HepG2 (cell line): Measurements from ENCODE around the gene RERE. TPM values are rescaled to one million over a fixed set of nuclear protein-coding genes. Genes with fewer than 3 reads are reported as not detected.
A peak's percentile ranks its signal among the peaks of the same experiment; 100 is the strongest.

Source experiments
- ATAC-seq: fragments of 200-7000 bp; cut with Tn5 transposase; 3 replicates; pipeline ENCODE4 v1.9.1; 2020; ENCODE audit warnings: mild to moderate bottlenecking, moderate library complexity
- BruUV-seq: library from RNA; stranded (reverse); fragments of 400-500 nt; replicated peaks from 2 replicates; lab custom pipeline; 2021; lab: Mats Ljungman, UMichigan
- CTCF ChIA-PET: fragments of 300-600 bp; formaldehyde crosslinking; extraction: SDS; loops from one replicate; lab custom pipeline; 2021; ENCODE audit warnings: low total read pairs, inconsistent platforms, low intra/inter-chr PET ratio; lab: Yijun Ruan, JAX
- POLR2A ChIA-PET: fragments of 350-600 bp; sonication (Branson Sonifier 250); formaldehyde crosslinking; loops from one replicate; lab custom pipeline; 2020; ENCODE audit warnings: antibody characterized with exemption, inconsistent platforms; lab: Yijun Ruan, JAX
- DNase-seq: peaks from one replicate; pipeline ENCODE4 v3.0.0-alpha.2; 2015; ENCODE audit warnings: low spot score
- FAIRE-seq: peaks from 3 replicates; lab custom pipeline; 2011; peaks lifted over from hg19 to GRCh38; lab: Jason Lieb, UNC
- H2AFZ ChIP-seq: one replicate; pipeline ENCODE4 v1.6.1; 2011; ENCODE audit warnings: low read length, inconsistent platforms
- H3K27ac ChIP-seq: fragments of 300-600 bp; 3 replicates; pipeline ENCODE4 v1.8.0; 2011; ENCODE audit warnings: mixed run types, mild to moderate bottlenecking, mixed read lengths, low read length, inconsistent platforms; ENCODE audit not compliant: insufficient read depth; ENCODE audit errors: extremely low read length
- H3K27me3 ChIP-seq, 2 experiments: fragments of 200-600 bp in 1 of 2; 2 replicates in 1 of 2; 3 replicates in 1 of 2; pipeline versions ENCODE4 v1.6.0 to v1.8.0; 2011; ENCODE audit warnings: low read length in 2 of 2, mild to moderate bottlenecking in 2 of 2, moderate library complexity in 2 of 2, inconsistent platforms in 1 of 2; ENCODE audit not compliant: insufficient read depth in 2 of 2, control insufficient read depth in 1 of 2
- H3K36me3 ChIP-seq, 2 experiments: fragments of 200-600 bp in 1 of 2; replicated peaks in 1 of 2; 2 replicates in 1 of 2; 3 replicates in 1 of 2; pipeline versions ENCODE4 v1.5.1 to v1.8.0; 2011; ENCODE audit warnings: low read length in 2 of 2, inconsistent platforms in 1 of 2; ENCODE audit not compliant: insufficient read depth in 2 of 2, control insufficient read depth in 1 of 2
- H3K4me1 ChIP-seq: 2 replicates; pipeline ENCODE4 v1.5.1; 2012; ENCODE audit warnings: low read length, inconsistent platforms; ENCODE audit not compliant: insufficient read depth
- H3K4me2 ChIP-seq: 2 replicates; pipeline ENCODE4 v1.6.0; 2011; ENCODE audit warnings: low read depth, low read length, inconsistent platforms
- H3K4me3 ChIP-seq, 3 experiments: fragments of 200-600 bp in 1 of 3; sonication (generic), shearing (Covaris generic) in 1 of 3; replicated peaks in 1 of 3; 2 replicates each; pipeline ENCODE4 v1.5.1; 2011 to 2016; ENCODE audit warnings: low read length in 3 of 3, inconsistent platforms in 2 of 3, low read depth in 2 of 3, mild to moderate bottlenecking in 2 of 3, control low read depth in 1 of 3, mixed read lengths in 1 of 3; ENCODE audit not compliant: insufficient read depth in 1 of 3
- H3K79me2 ChIP-seq: one replicate; pipeline ENCODE4 v1.6.1; 2011; ENCODE audit warnings: low read length, inconsistent platforms; ENCODE audit not compliant: insufficient read depth
- H3K9ac ChIP-seq: 2 replicates; pipeline ENCODE4 v1.6.0; 2011; ENCODE audit warnings: mild to moderate bottlenecking, low read depth, low read length, inconsistent platforms; ENCODE audit not compliant: insufficient read depth
- H3K9me3 ChIP-seq: 2 replicates; pipeline ENCODE4 v1.5.1; 2012; ENCODE audit warnings: mild to moderate bottlenecking, low read length
- H4K20me1 ChIP-seq: 2 replicates; pipeline ENCODE4 v1.6.0; 2011; ENCODE audit warnings: inconsistent platforms, mild to moderate bottlenecking, low read length, moderate library complexity; ENCODE audit not compliant: insufficient read depth
- FOSL2 ChIP-seq: sonication (generic); formaldehyde crosslinking; IDR thresholded peaks from 2 replicates; pipeline ENCODE4 v1.4.0; 2020; ENCODE audit warnings: missing genetic modification reagents
- ZNF331 ChIP-seq: sonication (generic); formaldehyde crosslinking; IDR thresholded peaks from 2 replicates; pipeline ENCODE4 v1.4.0; 2020; ENCODE audit warnings: missing genetic modification reagents
- ZNF460 ChIP-seq: sonication (generic); formaldehyde crosslinking; IDR thresholded peaks from 2 replicates; pipeline ENCODE4 v1.5.1; 2020; ENCODE audit warnings: missing genetic modification reagents, mild to moderate bottlenecking, borderline replicate concordance
- ZNF768 ChIP-seq: sonication (generic); formaldehyde crosslinking; IDR thresholded peaks from 2 replicates; pipeline ENCODE4 v1.4.0; 2020; ENCODE audit warnings: missing genetic modification reagents
- ZZZ3 ChIP-seq: sonication (generic); formaldehyde crosslinking; IDR thresholded peaks from 2 replicates; pipeline ENCODE4 v1.4.0; 2020; ENCODE audit warnings: missing genetic modification reagents, mild to moderate bottlenecking, borderline replicate concordance
- WGBS: methylation state at CpG from one replicate; pipeline ENCODE4 v1.1.6; 2017; ENCODE audit warnings: low lambda C conversion rate; 5-methylcytosine and 5-hydroxymethylcytosine counted together
- in situ Hi-C: cut with HindIII; loops from 2 replicates; pipeline ENCODE4 v1.10.0; 2017; ENCODE audit warnings: low pct_unique_long_range_greater_than_20kb; ENCODE audit not compliant: extremely low pct_ligation_motif_present
- intact Hi-C: fragments of 100-400 bp; cut with micrococcal nuclease; formaldehyde crosslinking; loops from one replicate; pipeline ENCODE4 v1.10.0; 2022; ENCODE audit not compliant: unreplicated experiment
- polyA plus RNA-seq, 8 experiments: library from polyadenylated mRNA; depleted of rRNA in 3 of 8; stranded (reverse) in 7 of 8; unstranded in 1 of 8; fragments of >200 nt; fragmentation: Illumina TruSeq in 4 of 8; extraction: Trizol in 4 of 8; gene quantifications; 2 replicates each; pipeline versions ENCODE4 v1.2.1 to v1.2.3, GENCODE V29; 2011 to 2016; ENCODE audit warnings: low read depth in 4 of 8, missing spikeins in 1 of 8, mixed read lengths in 1 of 8; ENCODE audit not compliant: insufficient read depth in 1 of 8
- total RNA-seq, 5 experiments: library from RNA; depleted of rRNA; stranded (reverse); fragments of >200 nt; fragmentation: Illumina TruSeq; extraction: Trizol; gene quantifications; 2 replicates each; pipeline ENCODE4 v1.2.3, GENCODE V29; 2016; ENCODE audit warnings: low read depth in 1 of 5

The RERE gene
- total and polyA plus RNA-seq, 2 of the 13 experiments (the other 11 are each of a cell fraction or from before 2014, with no cell fraction given), result 18.3 to 21.9 TPM

- H2AFZ ChIP-seq, result no peak overlapping the region
- ChIA-PET POLR2A (interaction anchor here (0.5 to 0.7 kb wide), 2 partner anchors 8 to 57 kb away, joined by 4 read pairs; no protein-coding TSS in a partner anchor), CTCF (no interaction called here)
- ATAC-seq, result no peak
- 67% methylated on average over 5 of the region's 5 CpGs for WGBS
- TF ChIP-seq FOSL2 (peak; percentile 52), ZNF331 (CRISPR knock-in tag) (no peak)
- H3K9me3 ChIP-seq, result no peaks in the 10 kb centered on the region
- no peaks in the 10 kb centered on the region for H3K36me3 ChIP-seq
- BruUV-seq, result no TSS peak
- peak overlapping the region; percentile 74 for H3K4me2 ChIP-seq
- FAIRE-seq, result no peak
- H3K9ac ChIP-seq, result peak overlapping the region; percentile 67; the same call in 1 of the 2 replicates
- no peak for DNase-seq
- intact Hi-C loops, result no loop called here
- peaks cover 90% of the 10 kb centered on the region for H3K4me1 ChIP-seq
- peak overlapping the region in 1 of 3 experiments; percentile 28; a peak in 2 of 6 replicates for H3K4me3 ChIP-seq
- in situ Hi-C loops, result no loop called here
- H3K27ac ChIP-seq, result peak overlapping the region; percentile 81
- H4K20me1 ChIP-seq, result no peaks in the 10 kb centered on the region
- peaks cover 73% of the 10 kb centered on the region for H3K79me2 ChIP-seq
- H3K27me3 ChIP-seq, result no peaks in the 10 kb centered on the region
Observed at GRCh38 chr1:8711151-8711550, 106.3 kb downstream of the RERE start.

- H3K79me2 ChIP-seq, result peaks cover 69% of the 10 kb centered on the region
- no peak overlapping the region for H3K27ac ChIP-seq
- H2AFZ ChIP-seq, result no peak overlapping the region
- TF ChIP-seq ZZZ3 (CRISPR knock-in tag) (no peak), ZNF768 (CRISPR knock-in tag) (no peak), ZNF460 (CRISPR knock-in tag) (peak; percentile 63; the same call in 1 of the 2 replicates)
- no peaks in the 10 kb centered on the region for H3K9me3 ChIP-seq
- FAIRE-seq (no peak), ATAC-seq (no peak), DNase-seq (no peak)
- no peaks in the 10 kb centered on the region for H4K20me1 ChIP-seq
- no peaks in the 10 kb centered on the region for H3K36me3 ChIP-seq
- 98% methylated on average over 6 of the region's 6 CpGs for WGBS
- H3K4me2 ChIP-seq, result no peak overlapping the region
- no TSS peak for BruUV-seq
- ChIA-PET CTCF (no interaction called here), POLR2A (no interaction called here)
- no peaks in the 10 kb centered on the region for H3K27me3 ChIP-seq
- in situ Hi-C loops, result no loop called here
- H3K4me3 ChIP-seq, result no peak overlapping the region
- no peak overlapping the region for H3K9ac ChIP-seq
- peaks cover 89% of the 10 kb centered on the region for H3K4me1 ChIP-seq
- intact Hi-C loops, result loop anchor here (10.0 kb wide), 1 partner anchor 333 kb away; no protein-coding TSS in a partner anchor
Observed at GRCh38 chr1:8708259-8708658, 109.2 kb downstream of the RERE start.
